HG03135 (cell line): ENCODE results near the gene SPATA31A7.
"Not testable (repeated sequence)": the region's sequence is repeated elsewhere in the genome, so short reads cannot be mapped to it uniquely, and the experiment has no call there.

Source experiments
- ATAC-seq: cut with Tn5 transposase; IDR thresholded peaks from one replicate; pipeline ENCODE4 v1.9.1; 2021; ENCODE audit warnings: mild to moderate bottlenecking, moderate library complexity; ENCODE audit not compliant: unreplicated experiment

Gene SPATA31A7

DNA sequence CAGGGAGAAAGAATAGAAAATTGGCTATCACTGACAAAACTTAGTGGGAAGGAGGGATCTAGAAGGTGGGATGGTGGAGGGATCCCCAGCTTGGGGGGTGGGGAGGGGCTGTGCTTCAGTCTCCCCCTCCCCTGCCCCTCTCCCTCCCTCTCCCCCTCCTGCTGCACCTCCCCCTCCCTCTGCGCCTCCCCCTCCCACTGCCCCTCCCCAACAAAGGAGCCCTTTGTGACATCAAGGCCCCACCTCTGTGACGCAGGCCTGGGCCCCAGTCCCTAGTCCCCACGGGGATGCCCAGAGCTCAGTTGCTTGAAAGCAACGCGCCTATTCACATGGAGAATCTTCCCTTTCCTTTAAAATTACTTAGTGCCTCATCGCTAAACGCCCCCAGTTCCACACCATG lies at the start of gene SPATA31A7:
Gene SPATA31A7 (plus strand): TSS at position 301 of the 400 bp plus-strand sequence. CDS start 29 bp downstream, at position 330.
- not testable (repeated sequence) for ATAC-seq

- not testable (repeated sequence) for ATAC-seq
Measured at GRCh38 chr9:61226438-61226837, 36.6 kb downstream of the SPATA31A7 start.
